GM19463 (cell line): ENCODE results near the gene NCKAP5.
"Not testable (repeated sequence)": the region's sequence is repeated elsewhere in the genome, so short reads cannot be mapped to it uniquely, and the experiment has no call there.

Experiments
- ATAC-seq: cut with Tn5 transposase; IDR thresholded peaks from one replicate; pipeline ENCODE4 v1.9.1; 2021; ENCODE audit warnings: mild to moderate bottlenecking, moderate library complexity; ENCODE audit not compliant: unreplicated experiment

The NCKAP5 gene

GRCh38 chr2:133475610-133476009 lies 92.7 kb downstream of the NCKAP5 start:
- no peak for ATAC-seq

- not testable (repeated sequence) for ATAC-seq
Observed at GRCh38 chr2:133470446-133470845, 97.8 kb downstream of the NCKAP5 start.

- no peak for ATAC-seq
Observed at GRCh38 chr2:133462811-133463210, 105.5 kb downstream of the NCKAP5 start.

- ATAC-seq = no peak
Observed at GRCh38 chr2:133461484-133461883, 106.8 kb downstream of the NCKAP5 start.

GRCh38 chr2:133459590-133459989 lies 108.7 kb downstream of the NCKAP5 start:
- ATAC-seq = no peak

- no peak for ATAC-seq
Observed at GRCh38 chr2:133458280-133458679, 110.0 kb downstream of the NCKAP5 start.

- no peak for ATAC-seq
Observed at GRCh38 chr2:133457861-133458260, 110.4 kb downstream of the NCKAP5 start.

GRCh38 chr2:133456971-133457370 lies 111.3 kb downstream of the NCKAP5 start:
- ATAC-seq = no peak

GRCh38 chr2:133456156-133456555 lies 112.1 kb downstream of the NCKAP5 start:
- ATAC-seq = no peak

- ATAC-seq = no peak
Observed at GRCh38 chr2:133453032-133453431, 115.2 kb downstream of the NCKAP5 start.

- ATAC-seq = no peak
Observed at GRCh38 chr2:133452583-133452982, 115.7 kb downstream of the NCKAP5 start.

GRCh38 chr2:133452146-133452545 lies 116.1 kb downstream of the NCKAP5 start:
- ATAC-seq = no peak

GRCh38 chr2:133448195-133448594 lies 120.1 kb downstream of the NCKAP5 start:
- ATAC-seq = no peak

- ATAC-seq = no peak
Observed at GRCh38 chr2:133447303-133447702, 121.0 kb downstream of the NCKAP5 start.

- ATAC-seq = no peak
Observed at GRCh38 chr2:133444465-133444864, 123.8 kb downstream of the NCKAP5 start.

GRCh38 chr2:133442393-133442792 lies 125.9 kb downstream of the NCKAP5 start:
- no peak for ATAC-seq

GRCh38 chr2:133439565-133439920 lies 128.7 kb downstream of the NCKAP5 start:
- no peak for ATAC-seq

- ATAC-seq = no peak
Observed at GRCh38 chr2:133438848-133439564, 129.3 kb downstream of the NCKAP5 start.

- ATAC-seq = no peak
Observed at GRCh38 chr2:133438026-133438425, 130.2 kb downstream of the NCKAP5 start.

- ATAC-seq = no peak
Observed at GRCh38 chr2:133437492-133437891, 130.8 kb downstream of the NCKAP5 start.

GRCh38 chr2:133434959-133435668 lies 133.1 kb downstream of the NCKAP5 start:
- ATAC-seq = no peak
